Erythroblast (primary cell): Measurements from ENCODE around the gene PARD3.

ENCODE experiments used
- GATA1 ChIP-seq: IDR thresholded peaks from 2 replicates; pipeline ENCODE4 v1.6.1; 2011; ENCODE audit warnings: low read depth, mild to moderate bottlenecking, control low read depth, low read length, moderate library complexity
- POLR2A ChIP-seq: IDR thresholded peaks from 2 replicates; pipeline ENCODE4 v1.6.1; 2011; ENCODE audit warnings: mild to moderate bottlenecking, low read length

- TF ChIP-seq POLR2A: no peak
- no peak for TF ChIP-seq GATA1
These were observed 227.4 kb downstream of the PARD3 start for GRCh38 chr10:34587680-34588019.
